COLO668 (cell line): Measurements from ENCODE around the gene POLA2.

Source experiments
- DNase-seq: peaks from one replicate; lab custom pipeline; 2025; ENCODE audit not compliant: unreplicated experiment; lab: John Stamatoyannopoulos, UW

Gene POLA2

GRCh38 chr11:65279741-65280440 is 18.1 kb downstream of the POLA2 start:
- no peak for DNase-seq

- no peak for DNase-seq
Observed at GRCh38 chr11:65280646-65281045, 18.9 kb downstream of the POLA2 start.

GRCh38 chr11:65286686-65287085 is 24.9 kb downstream of the POLA2 start:
- no peak for DNase-seq

- no peak for DNase-seq
Observed at GRCh38 chr11:65287601-65288000, 25.8 kb downstream of the POLA2 start.

GRCh38 chr11:65288706-65289536 is 27.2 kb downstream of the POLA2 start:
- peak; percentile 23 for DNase-seq

- no peak for DNase-seq
Observed at GRCh38 chr11:65290448-65291165, 28.8 kb downstream of the POLA2 start.

GRCh38 chr11:65291613-65292012 is 29.9 kb downstream of the POLA2 start:
- DNase-seq = no peak

GRCh38 chr11:65292890-65293289 is 31.1 kb downstream of the POLA2 start:
- no peak for DNase-seq

- no peak for DNase-seq
Observed at GRCh38 chr11:65293909-65294381, 32.2 kb downstream of the POLA2 start.

GRCh38 chr11:65295001-65295400 is 33.2 kb downstream of the POLA2 start:
- no peak for DNase-seq

GRCh38 chr11:65295571-65296341 is 34.0 kb downstream of the POLA2 start:
- no peak for DNase-seq

- no peak for DNase-seq
Observed at GRCh38 chr11:65297026-65297672, 35.4 kb downstream of the POLA2 start.

- DNase-seq = no peak
Observed at GRCh38 chr11:65298131-65298535, 36.4 kb downstream of the POLA2 start.

GRCh38 chr11:65298655-65299179 is 37.0 kb downstream of the POLA2 start:
- no peak for DNase-seq

- DNase-seq = no peak
Observed at GRCh38 chr11:65300621-65301275, 39.0 kb downstream of the POLA2 start.

GRCh38 chr11:65301491-65302329 is 39.9 kb downstream of the POLA2 start:
- peak; percentile 5 for DNase-seq

- DNase-seq = no peak
Observed at GRCh38 chr11:65303555-65303954, 41.8 kb downstream of the POLA2 start.

GRCh38 chr11:65304110-65304509 is 42.3 kb downstream of the POLA2 start:
- no peak for DNase-seq

- no peak for DNase-seq
Observed at GRCh38 chr11:65304613-65305012, 42.9 kb downstream of the POLA2 start.
